ENCODE data around the gene TOMM70.
A peak's percentile ranks its signal among the peaks of the same experiment; 100 is the strongest.
"Not testable (repeated sequence)": the region's sequence is repeated elsewhere in the genome, so short reads cannot be mapped to it uniquely, and the experiment has no call there.

The TOMM70 gene

DNA sequence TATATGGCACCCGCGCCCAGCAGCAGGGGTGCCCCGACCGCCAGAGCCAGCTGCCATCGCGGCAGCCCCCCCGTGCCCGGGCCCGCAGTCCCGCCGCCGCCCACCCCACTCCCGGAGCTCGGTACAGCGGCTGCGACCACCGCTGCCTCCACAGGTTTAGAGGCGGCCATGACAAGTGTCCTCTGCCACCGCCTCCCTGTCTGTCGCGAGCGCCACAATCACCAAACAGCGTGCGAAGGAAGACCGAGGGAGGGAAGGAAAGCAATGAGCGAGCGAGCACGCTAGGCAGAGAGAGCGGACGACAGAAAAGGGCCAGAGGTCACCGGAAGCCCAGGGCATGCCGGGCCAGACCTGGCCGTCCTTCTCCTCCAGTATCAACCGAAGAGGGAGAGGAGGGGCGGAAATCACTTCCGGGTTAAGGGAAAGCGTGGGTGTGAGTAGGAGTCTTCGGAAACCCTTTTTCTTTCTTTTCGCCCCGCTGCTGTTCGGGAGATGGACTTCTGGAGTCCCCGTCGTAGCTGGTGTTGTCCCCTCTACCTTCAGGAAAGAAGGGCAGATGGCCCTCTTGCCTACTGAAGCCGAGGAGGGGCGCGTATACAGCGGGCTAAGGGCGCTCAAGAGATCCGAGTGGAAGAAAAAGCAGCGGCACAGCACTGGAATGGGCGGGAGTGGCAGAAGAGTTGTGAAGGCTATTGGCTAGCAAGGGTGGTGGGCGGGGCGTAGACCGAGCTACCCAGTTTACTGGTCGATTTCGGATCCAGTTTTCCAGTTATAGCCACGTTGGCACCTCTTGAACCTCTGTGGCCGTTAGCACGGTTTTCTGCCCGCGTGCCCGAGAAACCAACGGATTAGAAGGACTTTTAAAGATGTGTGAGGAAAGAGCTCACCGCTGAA is at the start of gene TOMM70, which contains the start of gene LNP1:
TSS of gene TOMM70 (minus strand) at position 310 of the 894 bp plus-strand sequence. CDS start at position 170, 140 bp downstream.
TSS of gene LNP1 (plus strand) at position 760 of the 894 bp plus-strand sequence. CDS start 28,191 bp downstream, outside the sequence.
- peak; percentile 98 for DNase-seq

DNA sequence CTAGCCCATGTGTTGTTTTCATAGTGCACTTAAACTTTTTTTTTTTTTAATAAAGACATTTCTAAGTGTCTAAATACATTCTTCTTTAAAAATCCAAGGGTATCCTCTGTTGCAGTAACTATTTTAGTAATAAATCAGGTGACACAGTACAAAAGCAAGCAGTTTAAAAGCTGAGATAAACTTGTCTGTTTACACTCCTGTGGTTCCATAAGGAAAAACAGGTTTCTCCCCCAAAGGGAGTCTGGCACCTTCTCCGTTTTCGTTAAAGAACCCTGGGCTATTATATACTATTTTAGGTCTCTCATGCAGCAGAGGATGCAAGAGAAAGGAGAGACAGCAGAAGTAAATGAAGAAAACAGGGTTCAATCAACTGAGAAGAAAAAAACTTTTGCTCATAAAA is 48.3 kb upstream of the TOMM70 start:
- DNase-seq = no peak

DNA sequence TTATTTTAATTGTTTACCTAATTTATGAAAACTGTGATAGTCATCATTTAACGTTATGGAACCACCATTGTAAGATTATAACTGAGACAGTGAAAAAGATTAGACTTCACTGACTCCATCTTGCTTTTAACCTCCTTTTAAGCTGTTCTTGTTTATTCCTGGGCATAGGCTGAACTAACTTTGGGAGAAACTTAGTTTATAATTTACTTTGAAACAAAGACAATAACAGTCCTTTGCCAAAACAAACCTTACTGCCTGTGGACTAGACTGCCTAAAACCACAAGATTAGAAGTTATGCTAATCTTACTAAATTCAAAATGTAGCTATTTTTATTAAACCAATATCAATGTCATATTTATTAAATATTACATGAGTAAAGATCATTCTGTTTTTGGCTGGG is 47.2 kb upstream of the TOMM70 start:
- DNase-seq = no peak

DNA sequence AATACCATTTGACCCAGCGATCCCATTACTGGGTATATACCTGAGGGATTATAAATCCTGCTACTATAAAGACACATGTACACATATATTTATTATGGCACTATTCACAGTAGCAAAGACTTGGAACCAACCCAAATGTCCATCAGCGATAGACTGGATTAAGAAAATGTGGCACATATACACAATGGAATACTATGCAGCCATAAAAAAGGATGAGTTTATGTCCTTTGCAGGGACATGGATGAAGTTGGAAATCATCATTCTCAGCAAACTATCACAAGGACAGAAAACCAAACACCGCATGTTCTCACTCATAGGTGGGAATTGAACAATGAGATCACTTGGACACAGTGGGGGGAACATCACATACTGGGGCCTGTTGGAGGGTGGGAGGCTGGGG is 46.2 kb upstream of the TOMM70 start:
- not testable (repeated sequence) for DNase-seq

DNA sequence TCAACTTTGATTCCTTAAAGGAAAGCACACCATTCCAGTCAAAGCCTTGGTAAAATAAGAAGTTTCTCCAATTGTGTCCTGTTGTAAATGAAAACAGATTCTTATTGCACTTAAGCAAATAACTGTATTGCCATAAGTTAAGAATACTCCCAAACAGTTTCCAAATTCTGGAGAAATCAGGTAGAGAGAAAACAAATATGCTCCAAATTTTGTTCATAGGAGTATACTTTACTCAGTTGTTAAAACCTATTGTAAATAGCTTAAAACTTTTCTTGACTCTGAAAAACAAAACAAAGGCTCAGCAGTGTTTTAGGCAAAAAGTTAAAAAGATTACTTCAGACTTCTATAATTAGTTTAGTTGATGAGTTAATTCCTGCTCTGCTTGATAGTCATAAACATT is 42.8 kb upstream of the TOMM70 start:
- DNase-seq = no peak

DNA sequence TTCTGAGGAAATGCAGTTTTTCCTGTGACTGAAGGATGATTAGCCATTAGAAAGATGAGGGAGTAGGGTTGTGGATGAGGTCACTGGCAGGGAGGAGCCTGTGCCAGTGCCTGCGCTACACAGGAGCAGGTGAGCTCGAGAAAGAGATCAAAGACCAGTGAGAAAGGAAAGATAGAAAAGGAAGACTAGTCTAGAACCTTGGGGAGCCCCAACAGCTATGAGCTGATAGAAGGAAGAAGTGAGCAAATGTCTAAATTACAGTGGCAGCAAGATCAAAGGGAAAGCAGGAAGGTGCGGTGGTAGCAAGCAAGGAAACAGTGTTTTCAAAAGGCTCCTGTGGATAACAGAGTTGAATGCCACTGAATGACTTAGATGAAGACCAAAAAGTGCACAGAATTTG is 40.0 kb upstream of the TOMM70 start:
- no peak for DNase-seq

DNA sequence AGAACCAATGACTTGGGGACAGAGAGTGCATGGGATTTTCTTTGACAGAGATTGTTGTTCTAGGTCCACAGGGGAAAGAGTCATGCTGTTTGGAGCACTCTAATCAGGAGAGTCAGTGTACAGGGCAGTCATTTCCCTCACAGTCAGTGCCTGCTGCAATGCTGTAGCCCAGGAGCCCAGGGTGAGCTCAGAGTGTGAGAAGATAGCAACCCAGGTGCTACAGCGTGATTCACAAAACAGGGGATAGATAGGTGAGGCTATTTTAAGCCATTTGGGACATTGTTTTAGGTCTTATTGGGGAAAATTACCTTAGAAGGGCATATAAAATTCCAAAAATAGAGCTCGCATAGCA is 37.7 kb upstream of the TOMM70 start:
- no peak for DNase-seq

DNA sequence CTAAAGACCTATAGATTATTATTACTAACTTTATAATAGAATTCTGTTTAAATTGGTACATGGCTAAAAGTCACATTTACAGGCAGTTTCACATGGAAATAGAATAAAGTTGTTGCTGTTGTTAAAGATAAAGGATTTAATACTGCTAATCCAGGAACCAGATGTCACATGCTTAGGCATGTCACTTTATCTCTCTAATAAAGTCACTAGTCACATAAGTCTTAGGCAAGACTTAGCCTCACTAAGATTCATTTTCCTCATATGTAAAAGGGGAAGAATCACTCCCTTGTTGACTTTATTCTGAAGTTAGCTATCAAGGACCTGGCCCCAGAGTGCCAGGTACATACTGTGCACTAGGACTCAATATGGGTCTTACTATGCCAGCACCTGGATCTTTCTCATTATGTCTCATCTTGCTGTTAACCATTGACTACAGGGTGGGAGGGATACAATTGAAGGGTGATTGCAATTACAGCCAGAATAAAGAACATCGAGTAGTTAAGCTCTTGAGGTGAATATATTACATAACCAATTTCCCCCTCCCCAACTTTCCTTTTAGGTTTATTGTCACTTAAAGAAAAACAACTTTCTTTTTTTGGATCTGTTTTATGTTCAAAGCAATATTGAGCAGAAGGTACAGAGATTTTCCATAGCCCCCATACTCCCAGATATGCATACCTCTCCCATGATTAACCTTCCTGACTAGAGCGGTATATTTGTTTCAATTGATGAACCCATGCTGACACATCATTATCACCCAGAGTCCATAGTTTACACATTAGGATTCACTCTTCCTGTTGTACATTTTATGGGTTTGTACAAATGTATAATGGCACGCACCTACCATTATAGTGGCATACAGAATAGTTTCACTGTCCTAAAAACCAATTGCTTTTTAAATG is 37.1 kb upstream of the TOMM70 start:
- DNase-seq = no peak

DNA sequence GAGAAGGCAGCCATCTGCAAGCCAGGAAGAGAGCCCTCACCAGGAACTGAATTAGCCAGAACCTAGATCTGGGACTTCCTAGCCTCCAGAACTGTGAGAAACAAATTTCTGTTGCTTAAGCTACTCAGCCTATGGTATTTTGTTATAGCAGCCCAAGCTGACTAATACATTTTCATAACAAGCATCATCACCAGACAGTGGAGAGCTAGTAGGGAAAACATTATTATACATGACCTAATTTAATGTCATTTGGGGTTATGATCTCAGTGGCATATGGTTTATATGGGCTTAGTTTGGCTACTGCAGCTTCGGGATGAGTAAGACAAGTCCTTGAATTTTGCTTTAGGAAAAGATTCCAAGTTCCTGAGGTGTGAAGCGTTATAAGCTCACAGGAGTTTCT is 36.1 kb upstream of the TOMM70 start:
- no peak for DNase-seq

DNA sequence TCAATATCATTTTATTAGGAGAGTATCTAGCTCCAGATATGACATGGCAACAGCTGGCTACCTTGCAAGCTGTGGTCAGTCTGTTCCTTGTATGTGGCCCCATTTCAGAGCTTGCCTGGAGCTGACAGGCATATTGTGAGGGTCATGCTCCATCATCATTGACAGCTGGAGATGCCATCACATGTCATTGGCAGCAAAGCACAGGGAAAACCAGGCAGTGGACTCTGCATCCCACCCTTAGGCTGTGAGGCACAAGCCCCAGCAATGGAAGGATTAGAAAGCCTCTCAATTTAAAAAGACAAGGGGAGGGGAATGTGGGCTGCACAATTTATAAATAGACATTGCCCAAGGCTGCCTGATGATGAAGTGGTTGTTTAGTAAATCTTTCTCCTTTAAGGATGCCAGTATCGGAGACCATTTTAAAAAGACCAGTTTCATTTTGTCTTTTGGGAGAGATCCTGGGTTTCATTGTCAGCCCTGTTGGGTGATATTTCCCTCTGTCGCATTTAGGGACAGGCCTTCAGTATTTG is 28.4 kb upstream of the TOMM70 start:
- DNase-seq = no peak

DNA sequence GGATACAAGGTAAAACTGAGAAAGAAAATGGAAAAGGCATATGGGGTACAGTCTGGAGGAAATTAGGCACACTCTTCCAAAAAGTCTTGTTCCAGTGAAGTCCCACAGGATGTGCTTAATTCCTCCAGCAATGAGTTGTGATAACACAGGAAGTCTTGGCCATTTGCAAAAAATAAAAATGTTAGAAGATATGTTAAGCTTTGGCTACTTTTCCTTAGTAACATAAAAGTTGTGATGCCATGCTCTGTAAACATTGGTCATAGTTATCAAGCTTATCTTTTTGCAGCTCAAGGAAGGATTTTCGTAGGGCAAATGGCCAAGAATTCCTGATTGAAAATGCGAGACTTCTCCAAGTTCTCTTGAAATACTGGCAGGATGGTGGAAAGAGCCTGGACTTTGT is 26.8 kb upstream of the TOMM70 start:
- no peak for DNase-seq

DNA sequence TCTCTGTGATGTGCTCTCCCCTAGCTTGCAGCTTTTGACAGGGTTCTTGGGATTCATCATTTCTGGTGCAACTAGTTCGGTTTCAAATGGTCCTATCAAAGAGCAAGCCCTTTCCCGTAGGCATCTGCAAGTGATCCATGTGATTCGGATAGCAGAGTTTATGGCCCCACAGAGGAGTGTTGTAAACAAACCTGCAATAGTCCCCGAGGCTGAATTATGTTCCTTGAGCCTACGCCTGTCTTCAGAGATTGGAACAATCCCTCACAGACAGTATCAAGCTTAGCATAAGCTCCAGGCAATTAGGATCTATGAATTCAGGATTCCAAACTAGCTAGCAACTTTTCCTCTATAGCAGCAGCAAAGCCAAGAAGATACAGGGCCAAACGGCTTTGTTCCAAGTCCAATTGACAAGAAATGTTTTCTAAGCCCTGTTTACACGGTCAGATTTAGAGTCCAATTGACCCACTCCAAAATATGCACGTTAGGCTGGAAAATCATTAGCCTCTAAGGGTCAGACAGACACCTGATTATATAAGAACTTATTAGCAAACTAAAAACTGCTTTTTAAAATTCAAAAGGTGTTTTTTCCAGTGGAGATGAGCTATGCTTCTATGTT is 25.3 kb upstream of the TOMM70 start:
- no peak for DNase-seq

DNA sequence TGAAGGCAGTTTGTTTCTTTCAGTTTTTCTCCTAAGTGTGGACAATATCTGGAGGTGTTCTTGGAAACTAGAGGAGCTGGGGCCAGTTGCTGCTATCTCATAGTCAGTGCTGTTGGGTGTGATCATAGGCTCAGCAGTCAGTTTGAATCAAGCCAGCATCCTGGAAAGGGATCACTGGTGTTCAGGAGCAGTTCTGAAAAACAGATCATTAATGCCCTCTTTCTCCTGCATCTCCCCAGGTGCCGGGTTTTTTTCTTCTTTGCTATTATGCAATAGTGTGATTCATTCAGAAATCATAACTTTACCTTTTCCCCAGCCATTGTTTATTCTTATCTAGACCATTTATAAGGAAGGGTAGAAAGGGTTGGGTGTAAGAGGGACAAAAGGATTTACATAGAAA is 24.4 kb upstream of the TOMM70 start:
- DNase-seq = no peak

DNA sequence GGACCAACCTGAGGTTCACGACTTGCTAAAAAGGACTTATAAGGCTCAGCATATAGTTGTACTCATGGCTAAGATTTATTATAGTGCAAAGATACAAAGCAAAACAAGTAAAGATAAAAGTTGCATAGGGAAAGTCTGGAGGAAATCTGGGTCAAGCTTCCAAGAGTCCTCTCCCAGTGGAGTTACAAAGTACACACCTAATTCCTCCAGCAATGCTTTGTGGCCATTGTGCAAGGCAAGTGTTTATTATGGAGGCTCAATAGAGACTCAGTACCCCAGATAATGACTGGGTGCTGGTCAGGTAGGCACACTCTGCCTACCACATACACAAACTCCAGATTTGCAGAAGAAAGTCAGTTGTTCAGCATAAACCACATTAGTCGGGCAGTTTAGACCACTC is 23.4 kb upstream of the TOMM70 start:
- no peak for DNase-seq

DNA sequence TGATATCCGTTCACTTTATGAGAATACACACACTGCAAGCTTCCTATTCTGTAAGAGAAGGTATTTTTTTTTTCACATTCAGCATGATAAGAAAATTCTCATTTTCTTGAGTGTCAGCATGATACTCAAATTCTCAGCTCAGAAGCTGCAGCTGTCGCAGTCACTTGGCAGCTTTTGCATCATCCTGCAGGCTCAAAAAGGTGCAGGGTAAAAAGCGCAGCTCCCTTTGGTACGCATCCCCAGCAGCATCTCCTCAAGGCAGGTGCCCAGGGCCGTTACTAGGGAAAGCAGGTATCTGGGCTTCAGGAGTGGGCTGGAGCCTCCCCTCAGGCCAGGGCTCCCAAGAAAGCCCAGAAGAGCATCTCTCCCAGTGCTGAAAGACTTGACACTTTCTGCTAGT is 22.7 kb upstream of the TOMM70 start:
- no peak for DNase-seq

DNA sequence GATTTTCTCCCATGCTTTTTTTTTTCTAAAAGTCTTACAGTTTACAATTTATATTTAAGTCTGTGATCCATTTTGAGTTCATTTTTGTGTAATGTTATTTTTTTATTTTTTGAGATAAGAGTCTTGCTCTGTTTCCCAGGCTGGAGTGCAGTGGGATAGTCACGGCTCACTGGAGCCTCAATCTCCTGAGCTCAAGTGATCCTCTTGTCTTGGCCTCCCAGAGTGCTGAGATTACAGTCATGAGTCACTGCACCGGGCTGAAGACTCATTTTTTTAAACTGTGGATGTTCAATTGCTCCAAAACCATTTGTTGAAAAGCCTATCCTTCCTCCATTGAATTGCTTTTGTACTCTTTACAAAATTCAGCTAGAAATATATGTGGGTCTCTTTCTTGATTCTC is 20.0 kb upstream of the TOMM70 start:
- DNase-seq = no peak

DNA sequence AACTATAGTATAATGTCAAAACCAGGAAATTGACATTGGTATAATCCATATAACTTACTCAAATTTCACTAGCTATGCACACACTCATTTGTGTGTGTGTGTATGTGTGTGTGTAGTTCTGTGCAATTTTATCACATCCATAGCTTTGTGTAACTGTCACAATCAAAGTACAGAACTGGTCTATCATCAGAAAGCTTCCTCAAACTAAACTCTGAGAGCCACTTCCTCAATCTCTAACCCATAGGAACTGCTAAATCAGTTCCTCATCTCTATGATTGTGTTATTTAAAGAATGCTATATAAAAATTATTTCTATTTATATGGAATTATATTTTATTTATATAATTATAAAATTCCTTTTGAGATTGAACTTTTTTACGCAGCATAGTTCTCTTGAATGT is 18.5 kb upstream of the TOMM70 start:
- DNase-seq = peak; percentile 86

DNA sequence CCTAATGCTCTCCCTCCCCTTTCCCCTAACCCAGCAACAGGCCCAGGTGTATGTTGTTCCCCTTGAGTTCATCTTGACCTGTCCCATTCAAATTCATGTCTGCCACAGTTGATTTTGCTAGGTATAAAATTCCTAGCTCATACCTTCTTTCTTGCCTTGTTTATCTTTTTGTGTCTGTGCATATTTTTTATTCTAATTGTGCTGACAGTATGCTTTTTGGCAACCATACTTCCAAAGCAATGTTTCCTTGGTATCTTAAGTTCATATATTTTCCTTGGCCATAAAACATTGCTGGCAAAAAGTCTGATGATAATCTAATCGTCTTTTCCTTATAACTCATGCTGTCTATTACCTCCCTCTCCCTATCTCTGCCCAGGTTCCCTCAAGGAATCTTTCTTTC is 16.0 kb upstream of the TOMM70 start:
- no peak for DNase-seq

DNA sequence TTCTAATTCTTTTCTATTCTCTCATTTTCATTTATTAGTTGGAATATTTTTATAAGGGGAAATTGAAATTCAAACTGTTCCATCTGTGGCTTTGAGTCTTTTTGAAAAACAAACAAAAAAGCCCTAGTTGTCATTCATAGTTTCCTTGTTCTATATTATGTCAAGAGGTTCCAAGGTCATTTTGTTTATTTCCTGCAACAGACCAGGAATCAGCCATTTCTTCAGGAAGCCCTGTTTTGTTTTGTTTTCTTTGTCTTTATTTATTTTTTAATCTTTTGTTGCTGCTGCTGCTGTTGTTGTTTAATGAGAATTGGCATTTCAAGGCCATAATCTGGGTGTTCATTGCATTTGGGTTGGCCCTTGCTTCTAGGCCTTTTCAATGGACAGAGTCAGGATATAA is 15.3 kb upstream of the TOMM70 start:
- no peak for DNase-seq

DNA sequence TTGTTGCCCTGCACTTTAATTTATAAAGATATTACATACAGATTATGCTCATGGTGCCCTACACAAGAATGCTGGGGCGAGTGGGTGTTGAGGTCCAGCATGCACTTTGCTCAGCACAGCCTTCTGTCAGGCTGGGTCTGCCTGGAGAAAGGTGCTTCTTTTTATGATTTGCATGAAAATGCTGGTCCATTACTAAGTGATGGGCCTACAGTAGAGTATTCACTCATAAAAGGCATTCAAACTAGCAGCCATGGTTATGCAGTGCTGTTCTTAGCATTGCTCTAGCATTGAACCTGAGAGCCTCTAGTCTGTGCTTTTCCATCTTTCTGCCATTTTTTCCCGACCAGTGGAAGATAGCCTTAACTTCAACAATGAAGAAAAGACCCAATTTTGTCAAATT is 12.7 kb upstream of the TOMM70 start:
- DNase-seq = no peak

DNA sequence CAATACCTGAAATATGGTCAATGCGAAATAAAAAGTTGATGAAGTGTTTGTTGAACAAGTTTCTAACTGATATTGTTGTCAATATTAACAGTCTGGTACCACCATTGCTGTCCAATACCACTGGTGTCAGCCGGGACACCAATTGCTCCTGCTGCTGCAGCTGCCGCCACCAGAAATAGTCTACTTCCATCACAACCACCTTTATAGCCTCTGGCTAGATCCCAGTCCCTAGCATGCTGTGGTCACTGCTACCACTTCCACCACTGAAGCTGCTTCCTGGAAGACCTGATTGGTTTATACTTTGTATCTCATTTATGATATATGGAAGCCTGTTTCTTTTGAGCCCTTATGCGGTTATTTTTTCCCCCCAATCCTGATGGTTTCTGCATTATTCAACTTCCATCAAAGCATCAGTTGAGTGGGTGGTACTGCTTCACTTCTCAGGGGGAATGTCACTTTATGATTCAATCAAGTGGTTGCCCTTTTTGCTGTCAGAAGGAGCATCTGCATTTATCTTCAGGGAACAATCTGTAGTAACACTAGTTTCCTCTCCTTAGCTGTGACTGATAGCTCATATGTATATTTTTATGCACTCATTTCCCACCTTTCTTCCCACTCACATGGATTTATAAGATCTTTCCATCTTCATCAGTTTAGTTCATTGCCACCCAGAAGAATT is 12.2 kb upstream of the TOMM70 start:
- no peak for DNase-seq

Data from MV-4-11 (cell line).